Osteocyte (in vitro differentiated cells): ENCODE measurements around the gene COL4A2. TPM values are rescaled to one million over a fixed set of nuclear protein-coding genes. Genes with fewer than 3 reads are reported as not detected.

ENCODE experiments used
- DNase-seq: peaks from one replicate; pipeline ENCODE4 v3.0.0; 2021; ENCODE audit warnings: mixed read lengths; ENCODE audit not compliant: unreplicated experiment; ENCODE audit errors: extremely low spot score
- H3K27ac Mint-ChIP-seq: one replicate; pipeline ENCODE4 v1.8.0; 2021; ENCODE audit warnings: mild to moderate bottlenecking, mixed read lengths; ENCODE audit not compliant: unreplicated experiment
- H3K27me3 Mint-ChIP-seq: one replicate; pipeline ENCODE4 v1.8.0; 2021; ENCODE audit warnings: mixed read lengths; ENCODE audit not compliant: unreplicated experiment
- H3K36me3 Mint-ChIP-seq: one replicate; pipeline ENCODE4 v1.8.0; 2021; ENCODE audit warnings: mixed read lengths; ENCODE audit not compliant: unreplicated experiment
- H3K4me1 Mint-ChIP-seq: one replicate; pipeline ENCODE4 v1.8.0; 2021; ENCODE audit warnings: mixed read lengths; ENCODE audit not compliant: unreplicated experiment
- H3K4me3 Mint-ChIP-seq: one replicate; pipeline ENCODE4 v1.8.0; 2021; ENCODE audit warnings: mild to moderate bottlenecking, moderate library complexity, mixed read lengths; ENCODE audit not compliant: unreplicated experiment
- H3K9me3 Mint-ChIP-seq: one replicate; pipeline ENCODE4 v1.8.0; 2021; ENCODE audit warnings: mixed read lengths; ENCODE audit not compliant: unreplicated experiment
- CTCF ChIP-seq: fragments of 200-600 bp; sonication (generic); IDR thresholded peaks from 2 replicates; pipeline ENCODE4 v1.5.0; 2021; ENCODE audit warnings: antibody characterized with exemption, mild to moderate bottlenecking, moderate library complexity
- total RNA-seq: library from RNA; stranded (reverse); gene quantifications from 2 replicates; pipeline ENCODE4 v1.2.1, GENCODE V29; 2021

Gene COL4A2
- total RNA-seq, 1 donor from 2014 or later: 2,001 TPM

DNA sequence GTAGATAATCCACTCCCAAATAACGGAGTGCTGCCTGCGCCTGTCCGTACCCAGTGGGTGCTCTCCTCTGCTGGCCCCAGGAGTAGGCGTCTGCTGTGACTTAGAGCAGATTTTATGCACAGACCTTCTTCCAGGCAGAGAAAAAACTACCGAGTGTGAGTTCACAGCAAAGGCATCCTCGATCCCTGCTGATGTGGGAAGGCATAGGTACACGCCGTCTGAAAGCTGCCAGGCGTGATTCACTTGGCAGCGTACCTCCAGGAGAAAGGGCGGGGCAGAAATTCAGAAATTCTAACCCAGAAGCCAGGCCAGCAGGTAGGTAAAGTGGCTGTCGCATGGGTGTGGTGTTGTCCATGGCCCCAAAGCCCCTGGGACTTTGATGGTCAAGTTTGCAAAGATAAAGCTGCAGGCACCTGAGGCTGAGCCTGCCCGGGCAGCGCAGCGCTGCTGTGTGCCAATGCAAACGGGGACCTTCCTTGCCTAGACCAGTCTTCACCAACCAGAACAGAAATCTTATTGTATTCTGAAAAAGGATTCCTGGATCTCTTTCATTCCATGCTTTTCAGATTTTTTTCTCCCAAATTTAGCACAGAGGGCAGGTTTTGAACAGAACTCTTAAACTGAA, 36.3 kb downstream of the COL4A2 start:
- TF ChIP-seq CTCF: no peak
- Mint-ChIP-seq H3K27ac (peak overlapping the region; percentile 82), H3K9me3 (no peaks in the 10 kb centered on the region), H3K4me1 (peaks cover 85% of the 10 kb centered on the region), H3K4me3 (no peak overlapping the region), H3K27me3 (no peaks in the 10 kb centered on the region), H3K36me3 (peaks cover 27% of the 10 kb centered on the region)
- DNase-seq: no peak

DNA sequence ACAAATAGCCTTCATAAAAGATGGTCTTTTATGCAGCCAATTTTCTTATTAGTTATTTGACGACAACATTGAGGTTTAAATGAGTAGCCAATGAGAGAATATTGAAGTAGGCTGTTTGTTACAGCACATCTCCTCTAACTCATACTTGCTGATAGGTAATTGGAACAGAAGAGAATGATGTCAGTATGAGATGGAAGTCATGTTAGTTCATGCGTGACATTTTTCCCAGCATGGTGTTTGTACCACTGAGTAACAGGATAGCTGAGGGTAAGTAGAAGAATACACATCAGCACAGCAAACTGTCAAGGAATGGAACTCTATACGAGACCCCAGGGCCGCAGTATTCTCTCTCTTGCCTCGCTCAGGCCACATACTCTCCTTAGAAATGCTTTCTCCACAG, 37.2 kb downstream of the COL4A2 start:
- Mint-ChIP-seq H3K4me3 (no peak overlapping the region), H3K36me3 (peaks cover 23% of the 10 kb centered on the region), H3K9me3 (no peaks in the 10 kb centered on the region), H3K27me3 (no peaks in the 10 kb centered on the region), H3K27ac (peak overlapping the region; percentile 82), H3K4me1 (peaks cover 85% of the 10 kb centered on the region)
- no peak for TF ChIP-seq CTCF
- no peak for DNase-seq

DNA sequence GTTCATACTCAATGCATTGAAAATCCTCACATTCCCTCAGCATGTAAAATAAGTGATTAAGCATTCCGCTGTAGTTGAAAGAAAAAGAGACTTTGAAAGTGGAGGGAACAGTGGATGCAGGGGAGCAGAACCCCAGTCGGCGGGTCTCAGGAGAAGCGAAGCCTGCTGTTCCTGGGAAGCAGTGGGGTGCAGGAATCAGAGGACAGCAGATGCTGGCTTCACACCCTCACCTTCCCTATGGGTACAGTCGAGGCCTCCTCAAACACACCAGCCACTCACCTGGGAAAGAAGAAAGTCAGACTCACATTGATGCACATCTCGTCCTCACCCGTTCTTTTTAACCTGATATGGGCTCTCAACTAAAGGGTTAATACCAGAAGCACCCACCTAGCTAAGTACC, 38.2 kb downstream of the COL4A2 start:
- H3K36me3 Mint-ChIP-seq: peaks cover 27% of the 10 kb centered on the region
- DNase-seq: no peak
- no peak overlapping the region for H3K4me3 Mint-ChIP-seq
- peak overlapping the region; percentile 95 for H3K27ac Mint-ChIP-seq
- TF ChIP-seq CTCF: no peak
- H3K9me3 Mint-ChIP-seq: no peaks in the 10 kb centered on the region
- peaks cover 85% of the 10 kb centered on the region for H3K4me1 Mint-ChIP-seq
- no peaks in the 10 kb centered on the region for H3K27me3 Mint-ChIP-seq

- Mint-ChIP-seq H3K9me3 (no peaks in the 10 kb centered on the region), H3K4me1 (peaks cover 83% of the 10 kb centered on the region), H3K36me3 (peaks cover 26% of the 10 kb centered on the region)
These were observed 38.6 kb downstream of the COL4A2 start for GRCh38 chr13:110345701-110346100.

DNA sequence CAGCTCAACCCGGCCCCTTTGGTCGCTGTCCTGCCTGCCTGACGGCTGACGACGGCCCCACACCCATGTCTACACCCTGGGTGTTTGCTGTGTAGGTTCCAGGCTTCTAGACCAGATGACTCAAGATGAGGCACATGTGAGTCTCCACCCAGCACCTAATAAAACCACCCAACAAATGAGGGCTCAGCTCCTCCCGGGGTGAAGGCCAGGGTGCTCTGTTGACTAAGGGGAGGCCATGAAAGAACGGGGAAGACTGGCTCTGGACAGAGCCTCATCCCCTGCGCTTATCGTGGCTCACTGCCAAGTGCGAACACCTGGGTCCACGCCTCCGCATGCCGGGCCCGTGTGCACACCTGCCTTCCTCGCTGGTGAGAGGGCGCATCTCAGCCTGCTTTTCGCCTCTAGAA, 39.6 kb downstream of the COL4A2 start:
- no peaks in the 10 kb centered on the region for H3K27me3 Mint-ChIP-seq

More at GRCh38 chr13:110345701-110346100, 38.6 kb downstream of the COL4A2 start:
- H3K4me3 Mint-ChIP-seq: no peak overlapping the region
- no peaks in the 10 kb centered on the region for H3K27me3 Mint-ChIP-seq
- DNase-seq: no peak
- peak overlapping the region; percentile 95 for H3K27ac Mint-ChIP-seq
- no peak for TF ChIP-seq CTCF

More for the DNA sequence above, 39.6 kb downstream of the COL4A2 start:
- peaks cover 31% of the 10 kb centered on the region for H3K36me3 Mint-ChIP-seq
- TF ChIP-seq CTCF: no peak
- H3K4me1 Mint-ChIP-seq: peaks cover 82% of the 10 kb centered on the region
- H3K27ac Mint-ChIP-seq: peak overlapping the region; percentile 95
- DNase-seq: no peak
- no peak overlapping the region for H3K4me3 Mint-ChIP-seq
- H3K9me3 Mint-ChIP-seq: no peaks in the 10 kb centered on the region
